PC-9 (cell line): ENCODE data around the gene STX8.

Experiments
- CTCF ChIP-seq: fragments of 200-600 bp; sonication (generic); conservative IDR thresholded peaks from 2 replicates; pipeline ENCODE4 v1.6.1; 2017; ENCODE audit warnings: mixed run types, antibody characterized with exemption, mild to moderate bottlenecking, moderate library complexity
- EZH2 ChIP-seq: fragments of 200-600 bp; sonication (generic); IDR thresholded peaks from 2 replicates; pipeline ENCODE4 v1.8.0; 2017; ENCODE audit warnings: antibody characterized with exemption, low read depth

GRCh38 chr17:9436630-9437029 is 139.0 kb downstream of the STX8 start:
- TF ChIP-seq CTCF (no peak), EZH2 (no peak)
